ENCODE data around the gene ZFP62.
"Not testable (repeated sequence)": the region's sequence is repeated elsewhere in the genome, so short reads cannot be mapped to it uniquely, and the experiment has no call there.

ZFP62 gene

GRCh38 chr5:180829726-180830125 lies 31.4 kb downstream of the ZFP62 start:
- DNase-seq = no peak

DNA sequence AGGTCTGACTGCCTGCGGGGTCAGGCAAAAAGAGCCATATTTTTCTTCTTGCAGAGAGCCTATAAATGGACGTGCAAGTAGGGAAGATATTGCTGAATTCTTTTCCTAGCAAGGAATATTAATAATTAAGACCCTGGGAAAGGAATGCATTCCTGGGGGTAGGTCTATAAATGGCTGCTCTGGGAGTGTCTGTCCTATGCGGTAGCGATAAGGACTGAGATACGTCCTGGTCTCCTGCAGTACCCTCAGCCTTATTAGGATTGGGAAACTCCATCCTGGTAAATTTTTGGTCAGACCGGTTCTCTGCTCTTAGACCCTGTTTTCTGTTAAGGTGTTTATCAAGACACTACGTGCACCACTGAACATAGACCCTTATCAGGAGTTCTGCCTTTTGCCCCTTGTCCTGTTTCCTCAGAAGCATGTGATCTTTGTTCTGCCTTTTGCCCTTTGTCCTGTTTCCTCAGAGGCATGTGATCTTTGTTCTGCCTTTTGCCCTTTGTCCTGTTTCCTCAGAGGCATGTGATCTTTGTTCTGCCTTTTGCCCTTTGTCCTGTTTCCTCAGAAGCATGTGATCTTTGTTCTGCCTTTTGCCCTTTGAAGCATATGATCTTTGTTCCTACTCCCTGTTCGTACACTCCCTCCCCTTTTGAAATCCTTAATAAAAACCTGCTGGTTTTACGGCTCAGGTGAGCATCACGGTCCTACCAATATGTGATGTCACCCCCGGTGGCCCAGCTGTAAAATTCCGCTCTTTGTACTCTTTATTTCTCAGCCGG lies 32.1 kb downstream of the ZFP62 start:
- DNase-seq = not testable (repeated sequence)

DNA sequence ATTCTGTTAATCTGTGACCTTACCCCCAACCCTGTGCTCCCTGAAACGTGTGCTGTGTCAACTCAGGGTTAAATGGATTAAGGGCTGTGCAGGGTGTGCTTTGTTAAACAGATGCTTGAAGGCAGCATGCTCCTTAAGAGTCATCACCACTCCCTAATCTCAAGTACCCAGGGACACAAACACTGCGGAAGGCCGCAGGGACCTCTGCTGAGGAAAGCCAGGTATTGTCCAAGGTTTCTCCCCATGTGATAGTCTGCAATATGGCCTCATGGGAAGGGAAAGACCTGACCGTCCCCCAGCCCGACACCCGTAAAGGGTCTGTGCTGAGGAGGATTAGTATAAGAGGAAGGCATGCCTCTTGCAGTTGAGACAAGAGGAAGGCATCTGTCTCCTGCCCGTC lies 33.7 kb downstream of the ZFP62 start:
- DNase-seq = not testable (repeated sequence)

DNA sequence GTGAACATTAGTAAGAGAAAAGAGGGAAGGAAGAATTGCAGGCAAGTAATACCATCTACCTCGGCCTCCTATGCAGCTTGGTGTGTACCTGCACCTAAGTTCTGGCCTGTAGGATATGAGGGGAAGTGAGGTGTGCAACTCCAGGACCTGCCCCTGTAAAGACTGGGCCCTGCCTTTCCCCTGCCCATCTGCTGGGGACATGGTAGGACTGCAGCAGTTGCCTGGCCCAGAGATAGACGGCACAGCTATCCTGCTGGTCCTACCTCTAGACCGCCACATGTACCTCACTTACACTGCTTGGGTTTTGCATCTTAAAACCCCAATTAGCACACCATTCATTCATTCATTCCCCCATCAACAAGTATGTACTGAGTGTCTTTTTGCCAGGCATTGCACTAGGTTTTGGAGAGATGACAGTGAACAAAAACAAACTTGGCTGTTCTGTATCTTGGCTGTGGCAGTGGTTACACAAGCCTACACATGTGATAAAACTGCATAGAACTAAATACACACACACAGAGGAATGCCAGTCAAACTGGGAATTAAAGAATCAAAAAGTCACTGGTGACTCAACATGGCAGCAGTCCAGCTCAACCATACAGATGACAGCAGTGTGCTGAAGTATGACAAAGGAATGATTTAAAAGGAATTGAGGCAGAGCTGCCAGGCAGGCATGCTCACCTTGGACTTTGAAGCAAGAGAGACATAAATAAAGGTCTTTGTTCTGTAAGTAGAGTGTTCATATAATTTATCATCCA lies 35.1 kb downstream of the ZFP62 start:
- DNase-seq = no peak

GRCh38 chr5:180824630-180825476 lies 36.2 kb downstream of the ZFP62 start:
- no peak for DNase-seq

GRCh38 chr5:180823940-180824629 lies 37.0 kb downstream of the ZFP62 start:
- no peak for DNase-seq

GRCh38 chr5:180823346-180823745 lies 37.7 kb downstream of the ZFP62 start:
- no peak for DNase-seq

- DNase-seq = no peak
Measured at GRCh38 chr5:180821538-180821937, 39.5 kb downstream of the ZFP62 start.

GRCh38 chr5:180820788-180821321 lies 40.2 kb downstream of the ZFP62 start:
- DNase-seq = no peak

DNA sequence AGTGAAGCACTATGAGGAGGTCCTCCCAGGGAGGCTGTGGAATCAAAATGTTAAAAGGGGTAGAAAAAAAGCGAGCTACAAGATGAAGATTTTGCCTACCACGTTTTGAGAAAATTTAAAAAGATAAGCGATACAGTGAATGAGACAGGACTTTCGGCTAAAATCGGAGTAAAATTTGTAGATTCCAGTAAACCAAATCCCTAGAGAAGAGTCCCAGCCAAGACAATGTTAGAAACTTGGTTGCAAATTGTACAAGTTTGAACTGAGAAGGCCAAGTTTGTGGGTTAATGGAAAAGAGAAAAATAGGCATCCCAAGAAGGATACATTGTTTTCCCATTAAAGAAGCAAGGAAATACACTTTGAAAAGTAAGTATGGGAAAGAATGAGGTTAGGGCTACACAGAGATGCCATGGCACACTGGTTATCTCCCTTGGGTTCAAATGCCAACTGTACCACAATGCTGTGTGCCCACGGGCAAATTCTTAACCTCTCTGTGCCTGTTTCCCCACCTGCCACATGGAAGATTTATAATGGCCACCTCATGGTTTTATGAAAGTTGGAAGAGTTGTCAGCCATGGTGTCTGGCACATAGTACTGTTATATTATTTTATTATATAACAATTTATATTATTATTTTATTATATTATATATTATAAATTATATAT lies 42.3 kb downstream of the ZFP62 start:
- no peak for DNase-seq

DNA sequence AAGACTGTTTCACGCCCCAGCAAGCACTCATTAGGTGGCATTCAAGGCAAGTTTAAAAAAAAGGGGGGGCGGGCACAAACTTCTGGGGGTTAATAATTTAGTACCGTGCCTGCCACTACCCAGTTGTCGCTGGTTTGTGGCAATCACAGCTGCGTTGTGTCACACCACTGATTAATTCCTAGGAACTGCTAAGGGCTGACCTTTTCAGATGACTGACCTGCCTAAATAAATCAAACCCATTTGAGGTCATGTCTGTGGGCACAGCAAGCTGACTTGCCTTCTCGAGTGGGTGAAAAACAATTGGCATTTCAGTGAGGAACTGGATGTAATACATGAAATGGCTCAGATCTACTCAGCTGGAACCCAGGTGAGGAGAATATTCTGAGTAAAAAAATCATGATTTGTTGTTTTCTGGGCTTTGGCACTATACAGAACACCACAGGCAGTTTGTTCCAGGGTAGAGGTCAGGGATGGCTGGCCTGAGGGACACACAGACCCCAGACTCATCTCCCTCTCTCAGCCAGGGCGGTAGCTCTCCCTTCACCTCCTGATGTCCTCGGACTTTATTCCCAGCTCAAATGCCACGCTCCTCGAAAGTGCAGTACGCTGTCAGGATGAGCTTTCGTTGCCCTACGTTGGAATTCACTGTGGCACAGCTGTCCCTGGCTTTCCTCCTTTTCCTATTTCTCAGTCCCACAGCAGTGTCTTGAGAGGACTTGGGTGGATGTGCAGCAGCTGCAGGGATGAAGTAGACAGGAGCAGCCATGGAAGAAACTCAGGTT lies 43.0 kb downstream of the ZFP62 start:
- DNase-seq = no peak

- DNase-seq = peak; percentile 35
Measured at GRCh38 chr5:180816608-180817534, 44.2 kb downstream of the ZFP62 start.

DNA sequence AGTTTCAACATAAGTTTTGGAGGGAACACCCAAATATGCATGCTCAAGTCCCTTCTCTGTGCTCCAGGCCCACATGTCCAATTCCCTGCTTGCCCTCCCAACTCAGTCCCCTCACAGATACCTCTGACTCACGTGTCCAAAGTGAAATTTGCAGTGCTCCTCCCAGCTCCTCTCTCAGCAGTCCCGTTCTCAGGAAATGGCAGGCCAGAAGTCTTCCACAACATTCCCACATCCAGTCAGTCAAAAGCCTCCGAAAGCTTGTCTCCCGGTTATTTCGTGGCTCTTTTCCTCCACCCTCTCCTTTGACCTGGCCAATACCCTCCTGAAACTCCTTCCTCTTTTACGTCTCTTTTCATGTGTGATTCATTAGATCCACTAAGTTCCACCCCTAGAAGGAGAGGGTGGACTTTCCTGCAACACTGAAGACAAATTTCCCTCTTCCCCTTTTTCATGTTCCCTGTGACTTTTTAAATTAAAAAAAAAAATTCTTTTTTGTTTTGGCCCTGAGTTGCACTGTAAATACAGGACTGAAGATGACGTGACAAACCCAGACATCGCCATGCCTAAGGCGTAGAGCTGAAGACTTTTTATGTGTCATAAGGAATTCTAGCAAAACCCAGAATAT lies 45.7 kb downstream of the ZFP62 start:
- no peak for DNase-seq

DNA sequence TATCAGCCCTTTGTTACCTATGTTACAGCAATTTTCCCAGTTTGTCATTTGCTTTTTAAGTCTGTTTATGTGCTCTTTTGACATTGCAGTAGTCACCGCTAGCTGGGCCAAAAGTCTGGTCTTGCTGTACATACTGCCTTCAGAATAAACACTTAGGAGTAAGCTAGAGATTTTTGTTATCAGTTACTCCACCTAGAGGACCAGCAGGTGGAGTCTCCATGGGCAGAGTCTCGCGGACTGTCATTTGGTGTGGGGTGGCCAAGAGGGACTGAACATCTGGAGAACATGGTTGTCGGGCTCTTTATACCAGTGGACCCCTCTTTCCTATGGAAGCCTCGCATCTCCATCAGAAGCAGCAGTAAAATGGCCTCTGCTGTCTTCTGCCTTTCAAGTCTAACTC lies 47.7 kb downstream of the ZFP62 start:
- no peak for DNase-seq

GRCh38 chr5:180811623-180812124 lies 49.4 kb downstream of the ZFP62 start:
- DNase-seq = no peak

- DNase-seq = peak; percentile 30
Measured at GRCh38 chr5:180810959-180811622, 50.0 kb downstream of the ZFP62 start.

DNA sequence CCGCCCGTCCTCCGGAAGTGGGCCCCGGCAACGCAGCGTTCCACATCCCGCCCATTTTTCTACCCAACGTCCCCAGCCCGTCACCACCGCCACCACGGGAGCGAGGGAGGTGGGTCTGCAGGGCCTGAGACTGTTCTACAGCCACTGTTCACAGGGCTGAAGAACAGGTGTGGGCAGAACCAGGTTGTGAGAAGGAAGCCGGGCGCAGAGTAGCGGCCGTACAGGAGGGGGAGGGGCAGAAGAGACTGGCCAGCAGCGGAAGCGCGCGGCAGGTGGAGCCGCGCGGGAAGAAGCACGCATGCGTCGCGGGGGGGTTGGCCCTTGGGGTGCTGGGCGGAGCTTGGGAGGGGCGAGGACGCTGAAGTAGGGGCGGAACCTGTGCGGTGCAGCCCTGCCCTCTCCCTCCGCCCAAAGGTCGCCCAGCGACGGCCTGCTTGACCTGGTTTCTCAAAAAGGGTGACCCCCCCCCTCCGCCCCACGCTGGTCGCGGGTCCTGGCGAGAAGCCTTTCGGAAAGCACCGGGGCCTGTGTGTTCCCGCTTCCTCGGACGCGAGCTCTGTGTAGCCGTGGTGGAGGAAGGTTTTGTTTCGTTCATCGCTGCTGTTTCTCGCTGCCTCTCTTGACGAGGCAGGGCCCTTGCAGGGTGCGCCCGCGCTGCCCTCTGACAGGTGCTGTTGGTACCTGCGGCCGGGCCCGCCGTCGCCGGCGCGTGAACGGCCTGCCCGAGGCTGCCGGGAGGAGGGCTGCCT lies 50.7 kb downstream of the ZFP62 start:
- DNase-seq = peak; percentile 88
